UCSD-AML1 (cell line): Measurements from ENCODE around the gene CLEC17A.
"Not testable (repeated sequence)": the region's sequence is repeated elsewhere in the genome, so short reads cannot be mapped to it uniquely, and the experiment has no call there.

Experiments
- DNase-seq: peaks from one replicate; lab custom pipeline; 2025; ENCODE audit not compliant: unreplicated experiment; lab: John Stamatoyannopoulos, UW

CLEC17A gene

GRCh38 chr19:14558370-14559066, 24.4 kb upstream of the CLEC17A start:
- DNase-seq, result no peak

- peak; percentile 78 for DNase-seq
Observed at GRCh38 chr19:14559916-14560775, 22.7 kb upstream of the CLEC17A start.

DNA sequence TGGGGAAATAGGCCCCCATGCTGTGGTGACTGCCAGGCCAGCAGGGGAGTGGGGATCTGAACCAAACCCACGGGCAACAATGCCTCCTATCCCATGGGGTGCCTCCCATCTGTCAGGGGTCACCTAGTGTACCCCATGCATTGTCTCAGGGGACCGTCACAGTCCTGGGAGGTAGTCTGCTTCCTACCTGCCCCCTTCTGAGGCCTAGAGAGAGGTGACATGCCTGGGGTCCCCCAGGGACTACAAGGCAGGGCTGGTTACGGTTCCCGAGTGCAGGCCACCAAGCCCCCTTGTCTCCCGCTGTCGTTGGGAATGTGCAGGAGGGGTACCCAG, 22.1 kb upstream of the CLEC17A start:
- DNase-seq, result no peak

GRCh38 chr19:14561249-14561648, 21.6 kb upstream of the CLEC17A start:
- DNase-seq, result no peak

DNA sequence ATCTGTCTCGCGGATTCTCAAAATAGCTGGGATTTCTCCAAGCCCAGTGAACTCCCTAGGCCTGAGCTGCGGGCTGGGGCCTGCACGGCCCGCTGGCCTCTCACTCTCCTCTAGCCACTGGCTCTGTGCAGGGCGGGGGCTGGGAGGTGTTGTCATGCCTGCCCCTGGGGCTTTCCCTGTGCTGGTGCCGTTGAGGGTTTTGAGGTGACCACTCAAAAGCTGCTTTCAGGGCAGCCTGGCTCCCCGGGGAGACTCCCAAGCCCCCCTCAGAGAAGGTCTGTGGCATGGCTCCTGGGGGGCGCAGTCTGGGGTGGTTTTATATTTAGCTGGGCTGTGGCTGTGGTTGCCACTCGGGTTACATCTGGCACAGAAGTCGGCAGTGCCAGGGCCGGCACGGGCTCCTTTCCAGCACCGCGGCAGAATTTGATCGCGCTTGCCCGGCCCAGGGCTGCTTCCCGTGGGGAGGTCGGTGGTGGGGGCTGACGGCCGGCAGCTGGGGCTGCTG, 21.0 kb upstream of the CLEC17A start:
- no peak for DNase-seq

GRCh38 chr19:14562660-14563589, 20.0 kb upstream of the CLEC17A start:
- DNase-seq, result no peak

DNA sequence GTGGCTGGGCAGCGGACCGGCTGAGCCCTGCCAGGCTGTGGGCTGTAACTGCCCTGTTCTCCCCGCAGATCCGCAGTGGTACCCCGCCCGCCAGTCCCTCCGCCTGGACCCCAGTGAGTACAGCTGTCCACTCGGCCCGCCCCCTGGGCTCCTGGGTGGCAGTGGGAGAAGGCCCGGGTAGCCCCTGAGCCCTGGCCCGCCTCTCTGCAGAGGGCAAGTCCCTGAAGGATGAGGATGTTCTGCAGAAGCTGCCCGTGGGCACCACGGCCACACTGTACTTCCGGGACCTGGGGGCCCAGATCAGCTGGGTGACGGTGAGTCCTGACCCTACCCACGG, 19.3 kb upstream of the CLEC17A start:
- DNase-seq, result no peak

DNA sequence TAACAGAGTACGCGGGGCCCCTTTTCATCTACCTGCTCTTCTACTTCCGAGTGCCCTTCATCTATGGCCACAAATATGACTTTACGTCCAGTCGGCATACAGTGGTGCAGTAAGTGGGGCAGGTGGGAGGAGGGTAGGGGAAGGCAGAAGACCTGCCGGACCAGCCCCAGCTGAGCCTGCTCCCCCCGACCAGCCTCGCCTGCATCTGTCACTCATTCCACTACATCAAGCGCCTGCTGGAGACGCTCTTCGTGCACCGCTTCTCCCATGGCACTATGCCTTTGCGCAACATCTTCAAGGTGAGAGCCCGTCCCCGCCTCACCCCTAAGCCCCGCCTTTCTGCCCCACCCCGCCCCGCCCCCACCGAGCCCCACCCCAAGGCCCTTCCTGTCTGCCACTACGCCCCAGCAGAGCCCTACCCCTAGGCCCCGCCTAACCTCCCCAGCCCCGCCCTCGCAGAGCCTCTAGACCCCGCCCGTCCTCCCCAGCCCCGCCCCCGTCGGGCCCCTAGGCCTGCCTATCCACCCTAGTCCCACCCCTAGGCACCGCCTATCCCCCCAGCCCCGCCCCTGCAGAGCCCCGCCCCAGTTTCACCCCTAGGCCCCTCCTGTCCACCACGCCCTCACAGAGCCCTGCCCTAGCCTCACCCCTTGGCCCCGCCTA, 18.8 kb upstream of the CLEC17A start:
- peak; percentile 47 for DNase-seq

DNA sequence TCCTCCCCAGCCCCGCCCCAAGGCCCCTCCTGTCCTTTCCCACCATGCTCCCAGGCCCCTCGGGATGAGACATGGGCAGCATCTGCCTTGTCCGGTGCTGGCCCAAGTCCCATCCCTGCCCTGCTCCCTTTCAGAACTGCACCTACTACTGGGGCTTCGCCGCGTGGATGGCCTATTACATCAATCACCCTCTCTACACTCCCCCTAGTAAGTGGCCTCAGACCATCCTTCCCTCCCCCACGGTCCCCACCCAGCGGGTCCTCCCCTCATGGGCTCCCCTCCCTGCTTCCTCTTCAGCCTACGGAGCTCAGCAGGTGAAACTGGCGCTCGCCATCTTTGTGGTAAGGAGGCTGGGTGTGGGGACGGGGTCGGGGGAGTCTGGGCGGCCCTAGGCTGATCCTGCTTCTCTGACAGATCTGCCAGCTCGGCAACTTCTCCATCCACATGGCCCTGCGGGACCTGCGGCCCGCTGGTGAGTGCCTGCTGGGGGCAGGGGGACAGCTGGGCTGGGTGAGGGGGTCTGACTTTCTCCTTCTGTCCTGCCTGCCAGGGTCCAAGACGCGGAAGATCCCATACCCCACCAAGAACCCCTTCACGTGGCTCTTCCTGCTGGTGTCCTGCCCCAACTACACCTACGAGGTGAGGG, 18.1 kb upstream of the CLEC17A start:
- DNase-seq, result not testable (repeated sequence)

- DNase-seq, result no peak
Observed at GRCh38 chr19:14565298-14565679, 17.6 kb upstream of the CLEC17A start.

GRCh38 chr19:14565765-14566711, 16.8 kb upstream of the CLEC17A start:
- DNase-seq, result no peak

DNA sequence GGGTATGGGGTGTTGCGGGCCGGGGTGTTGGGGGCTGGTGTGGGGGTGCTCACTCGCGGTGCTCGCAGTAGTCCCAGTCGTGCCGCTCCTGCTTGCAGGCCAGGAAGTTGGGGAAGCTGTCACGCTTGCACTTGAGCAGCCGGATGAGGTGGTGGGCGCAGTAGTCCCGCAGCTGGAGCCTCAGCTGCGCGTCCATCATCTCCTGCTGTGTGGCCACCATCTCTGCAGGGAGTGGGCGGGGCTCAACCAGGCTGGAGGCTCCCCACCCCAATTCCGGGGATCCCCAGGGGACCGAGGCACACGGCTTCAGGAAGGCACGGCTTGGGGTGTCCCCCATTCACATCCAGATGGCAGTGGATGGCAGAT, 16.2 kb upstream of the CLEC17A start:
- DNase-seq, result no peak

- DNase-seq, result no peak
Observed at GRCh38 chr19:14567079-14567478, 15.8 kb upstream of the CLEC17A start.

DNA sequence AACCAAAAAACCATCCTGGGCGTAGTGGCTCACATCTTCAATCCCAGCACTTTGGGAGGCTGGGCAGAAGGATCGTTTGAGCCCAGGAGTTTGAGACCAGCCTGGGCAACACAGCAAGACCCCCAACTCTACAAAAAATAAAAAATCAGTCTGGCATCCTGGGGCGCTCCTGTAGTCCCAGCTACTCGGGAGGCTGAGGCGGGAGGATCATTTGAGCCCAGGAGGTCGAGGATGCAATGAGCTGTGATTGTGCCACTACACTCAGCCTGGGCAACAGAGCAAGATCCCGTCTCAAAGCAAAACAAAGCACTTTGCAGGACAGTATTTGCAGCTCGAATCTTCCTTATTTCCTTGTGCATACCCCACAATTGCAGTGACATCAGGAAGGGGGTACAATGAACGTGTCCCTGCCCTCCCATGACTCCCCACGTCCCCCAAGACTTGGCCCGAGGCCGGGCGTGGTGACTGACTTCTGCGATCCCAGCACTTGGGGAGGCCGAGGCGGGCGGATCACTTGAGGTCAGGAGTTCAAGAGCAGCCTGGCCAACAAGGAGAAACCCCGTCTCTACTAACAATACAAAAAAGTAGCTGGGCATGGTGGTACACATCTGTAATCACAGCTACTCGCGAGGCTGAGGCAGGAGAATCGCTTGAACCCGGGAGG, 11.9 kb upstream of the CLEC17A start:
- no peak for DNase-seq

- DNase-seq, result peak; percentile 92
Observed at GRCh38 chr19:14571695-14572490, 11.0 kb upstream of the CLEC17A start, which contains the start of gene NDUFB7. NDUFB7 (minus strand) TSS chr19:14572066; CDS start chr19:14572000, 66 bp downstream.

- DNase-seq, result no peak
Observed at GRCh38 chr19:14575428-14575980, 7.4 kb upstream of the CLEC17A start.

GRCh38 chr19:14576363-14576762, 6.5 kb upstream of the CLEC17A start:
- no peak for DNase-seq

DNA sequence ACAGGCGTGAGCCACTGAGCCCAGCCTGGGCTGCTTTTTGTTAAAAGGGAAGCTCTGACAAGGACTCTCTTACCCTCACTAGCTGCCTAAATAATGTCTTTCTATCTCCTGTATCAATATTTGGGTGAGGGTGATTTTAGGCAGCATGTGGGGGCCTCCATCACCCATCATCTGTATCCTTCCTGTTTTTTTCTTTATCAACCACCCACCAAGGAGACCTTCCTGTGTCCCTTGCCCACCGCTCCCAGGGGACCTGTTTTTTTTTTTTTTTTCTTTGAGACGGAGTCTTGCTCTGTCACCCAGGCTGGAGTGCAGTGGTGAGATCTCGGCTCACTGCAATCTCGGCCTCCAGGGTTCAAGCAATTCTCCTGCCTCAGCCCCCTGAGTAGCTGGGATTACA, 5.6 kb upstream of the CLEC17A start:
- no peak for DNase-seq
